HFFc6 (cell line): ENCODE data around the gene EVA1A. TPM values are rescaled to one million over a fixed set of nuclear protein-coding genes. Genes with fewer than 3 reads are reported as not detected.
A peak's percentile ranks its signal among the peaks of the same experiment; 100 is the strongest.

Experiments
- DNase-seq: peaks from one replicate; pipeline ENCODE4 v3.0.0-alpha.2; 2018
- H3K27ac Mint-ChIP-seq: 2 replicates; pipeline ENCODE4 v1.8.0; 2020; ENCODE audit warnings: mild to moderate bottlenecking, mixed read lengths
- H3K27me3 Mint-ChIP-seq: 2 replicates; pipeline ENCODE4 v1.8.0; 2021; ENCODE audit warnings: mild to moderate bottlenecking, moderate library complexity, mixed read lengths; ENCODE audit not compliant: insufficient read depth
- H3K36me3 Mint-ChIP-seq: 2 replicates; pipeline ENCODE4 v1.8.0; 2021; ENCODE audit warnings: low read depth, mixed read lengths
- H3K4me1 Mint-ChIP-seq: 2 replicates; pipeline ENCODE4 v1.8.0; 2020; ENCODE audit warnings: low read depth, mixed read lengths
- H3K4me3 Mint-ChIP-seq: 2 replicates; pipeline ENCODE4 v1.8.0; 2020; ENCODE audit warnings: mild to moderate bottlenecking, moderate library complexity, mixed read lengths
- H3K9me3 Mint-ChIP-seq: 2 replicates; pipeline ENCODE4 v1.8.0; 2020; ENCODE audit warnings: mild to moderate bottlenecking, mixed read lengths
- total RNA-seq, 6 experiments: library from RNA; stranded (reverse); fragmentation: NEBNext Ultra II Directional; extraction: Animal tissue kit (Norgen Biotek cat#: 25700); gene quantifications; 2 replicates in 1 of 6; 3 replicates in 5 of 6; pipeline ENCODE4 v1.2.3, GENCODE V29; 2021
- TF ChIP-seq, protein P1 (sequence below): fragments of 200-600 bp; sonication (generic); IDR thresholded peaks from 2 replicates; pipeline ENCODE4 v1.5.0; 2021; ENCODE audit warnings: antibody characterized with exemption, mild to moderate bottlenecking

The EVA1A gene
- total RNA-seq, 6 experiments from 2014 or later = 61.7 to 75.2 (median 68.8) TPM

DNA sequence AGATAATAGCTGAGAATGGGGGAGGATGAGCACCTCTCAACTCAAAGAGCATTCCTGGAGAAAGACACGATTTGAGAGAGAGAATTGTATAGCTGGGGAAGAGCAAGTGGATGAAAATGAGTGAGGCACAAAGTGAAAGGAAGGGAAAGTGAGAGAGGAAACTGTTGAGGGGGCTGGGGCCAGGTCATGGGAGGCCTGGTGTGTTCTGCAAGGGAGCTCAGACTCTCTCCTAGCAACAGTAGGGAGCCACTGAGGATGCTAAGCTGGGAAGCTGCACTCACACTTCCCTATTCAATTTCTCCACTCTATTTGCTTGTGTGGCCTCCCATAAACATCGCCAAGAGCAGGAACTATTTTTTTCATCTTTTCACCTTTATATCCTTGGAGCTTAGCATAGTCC is 14.8 kb downstream of the EVA1A start:
- Mint-ChIP-seq H3K36me3 (peaks cover 40% of the 10 kb centered on the region), H3K9me3 (no peaks in the 10 kb centered on the region), H3K27me3 (no peaks in the 10 kb centered on the region), H3K27ac (peak overlapping the region; percentile 53), H3K4me3 (no peak overlapping the region), H3K4me1 (peaks cover 78% of the 10 kb centered on the region)
- TF ChIP-seq, protein P1, sequence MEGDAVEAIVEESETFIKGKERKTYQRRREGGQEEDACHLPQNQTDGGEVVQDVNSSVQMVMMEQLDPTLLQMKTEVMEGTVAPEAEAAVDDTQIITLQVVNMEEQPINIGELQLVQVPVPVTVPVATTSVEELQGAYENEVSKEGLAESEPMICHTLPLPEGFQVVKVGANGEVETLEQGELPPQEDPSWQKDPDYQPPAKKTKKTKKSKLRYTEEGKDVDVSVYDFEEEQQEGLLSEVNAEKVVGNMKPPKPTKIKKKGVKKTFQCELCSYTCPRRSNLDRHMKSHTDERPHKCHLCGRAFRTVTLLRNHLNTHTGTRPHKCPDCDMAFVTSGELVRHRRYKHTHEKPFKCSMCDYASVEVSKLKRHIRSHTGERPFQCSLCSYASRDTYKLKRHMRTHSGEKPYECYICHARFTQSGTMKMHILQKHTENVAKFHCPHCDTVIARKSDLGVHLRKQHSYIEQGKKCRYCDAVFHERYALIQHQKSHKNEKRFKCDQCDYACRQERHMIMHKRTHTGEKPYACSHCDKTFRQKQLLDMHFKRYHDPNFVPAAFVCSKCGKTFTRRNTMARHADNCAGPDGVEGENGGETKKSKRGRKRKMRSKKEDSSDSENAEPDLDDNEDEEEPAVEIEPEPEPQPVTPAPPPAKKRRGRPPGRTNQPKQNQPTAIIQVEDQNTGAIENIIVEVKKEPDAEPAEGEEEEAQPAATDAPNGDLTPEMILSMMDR = no peak
- no peak for DNase-seq

DNA sequence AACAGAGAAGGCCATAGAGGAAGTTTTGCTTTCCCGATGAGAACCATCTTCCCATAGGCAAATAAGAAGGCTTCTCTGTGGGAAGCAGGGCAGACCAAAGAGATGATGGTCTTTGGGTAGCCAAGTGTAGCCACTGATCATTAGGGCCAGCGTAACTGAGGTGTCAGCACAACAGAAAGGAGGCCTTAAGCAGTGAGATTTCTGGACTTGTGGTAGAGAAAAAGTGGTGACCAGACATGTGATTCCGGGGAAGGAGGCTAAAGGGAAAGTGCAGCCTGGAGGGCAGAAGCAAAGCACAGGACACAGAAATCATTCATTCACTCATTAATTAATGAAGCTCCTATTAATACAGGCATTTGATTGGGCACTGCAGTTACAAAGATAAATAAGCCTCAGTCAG is 15.4 kb downstream of the EVA1A start:
- no peak overlapping the region for H3K4me3 Mint-ChIP-seq
- no peaks in the 10 kb centered on the region for H3K9me3 Mint-ChIP-seq
- H3K27me3 Mint-ChIP-seq = no peaks in the 10 kb centered on the region
- H3K27ac Mint-ChIP-seq = peak overlapping the region; percentile 53
- H3K4me1 Mint-ChIP-seq = peaks cover 79% of the 10 kb centered on the region
- DNase-seq = no peak
- TF ChIP-seq, protein P1 = no peak
- H3K36me3 Mint-ChIP-seq = peaks cover 38% of the 10 kb centered on the region

DNA sequence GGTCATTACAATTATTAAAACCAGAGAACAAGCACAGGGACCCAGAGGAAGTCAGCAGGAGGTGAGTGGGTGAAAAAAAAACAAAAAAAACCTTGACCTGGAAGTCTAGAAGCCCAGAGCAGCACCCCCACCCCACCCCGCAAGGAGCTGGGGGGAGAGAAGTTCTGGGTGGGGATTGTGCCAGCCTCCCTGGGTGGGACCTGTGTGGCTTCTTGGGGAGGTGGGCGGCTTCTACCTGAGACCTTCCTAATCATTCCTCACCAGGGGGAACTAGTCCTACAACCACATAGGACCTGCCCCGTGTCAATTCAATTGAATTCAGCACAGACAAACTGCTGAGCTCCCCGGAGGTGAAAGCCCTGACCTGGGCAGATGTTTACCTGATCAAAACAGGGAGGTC is 17.3 kb downstream of the EVA1A start:
- H3K4me3 Mint-ChIP-seq = no peak overlapping the region
- H3K9me3 Mint-ChIP-seq = no peaks in the 10 kb centered on the region
- H3K27ac Mint-ChIP-seq = no peak overlapping the region
- DNase-seq = no peak
- peaks cover 33% of the 10 kb centered on the region for H3K36me3 Mint-ChIP-seq
- TF ChIP-seq, protein P1 = no peak
- H3K27me3 Mint-ChIP-seq = no peaks in the 10 kb centered on the region
- H3K4me1 Mint-ChIP-seq = peaks cover 70% of the 10 kb centered on the region

DNA sequence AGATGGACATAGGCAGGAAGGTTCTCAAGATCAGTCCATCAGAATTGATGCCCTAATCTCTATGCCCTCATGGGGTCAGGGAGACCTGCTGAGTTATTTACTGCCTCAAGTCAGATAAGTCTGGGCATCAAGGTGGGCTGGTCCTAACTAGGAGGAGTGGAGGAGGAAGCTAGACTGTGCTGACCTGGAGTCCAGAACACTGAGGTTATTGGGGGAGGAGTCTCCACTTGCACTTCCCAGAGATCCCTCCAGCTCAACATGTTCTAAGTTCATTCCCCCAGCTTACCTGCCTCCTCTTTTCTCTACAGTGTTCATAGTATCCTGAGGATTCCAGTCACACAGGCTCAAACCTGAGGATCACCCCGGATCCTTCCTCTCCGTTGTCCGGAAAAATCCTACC is 19.3 kb downstream of the EVA1A start:
- TF ChIP-seq, protein P1 = no peak
- peak overlapping the region; percentile 35; the same call in 1 of the 2 replicates for H3K27ac Mint-ChIP-seq
- peaks cover 50% of the 10 kb centered on the region for H3K4me1 Mint-ChIP-seq
- no peak for DNase-seq
- no peak overlapping the region for H3K4me3 Mint-ChIP-seq
- no peaks in the 10 kb centered on the region for H3K27me3 Mint-ChIP-seq
- H3K36me3 Mint-ChIP-seq = peaks cover 47% of the 10 kb centered on the region
- H3K9me3 Mint-ChIP-seq = no peaks in the 10 kb centered on the region

DNA sequence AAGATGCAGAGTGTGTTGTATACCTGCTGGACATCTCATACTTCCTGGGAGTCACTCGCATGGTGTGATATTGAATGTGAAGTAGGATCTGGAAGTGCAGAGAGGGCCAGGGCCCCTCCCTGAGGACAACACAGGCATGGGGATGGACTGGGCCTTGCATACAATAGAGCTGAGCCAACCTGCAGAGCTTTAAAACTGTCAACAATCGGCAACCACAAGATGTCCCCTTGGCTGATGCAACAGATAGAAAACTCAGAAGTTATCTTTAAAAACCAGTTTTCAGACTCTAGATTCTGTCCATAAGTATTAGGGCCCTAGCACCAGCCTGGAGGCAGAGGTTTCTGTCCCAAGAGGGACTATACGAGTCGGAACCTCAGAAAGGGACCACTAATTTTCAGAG is 19.7 kb downstream of the EVA1A start:
- no peaks in the 10 kb centered on the region for H3K27me3 Mint-ChIP-seq
- H3K36me3 Mint-ChIP-seq = peaks cover 48% of the 10 kb centered on the region
- H3K4me1 Mint-ChIP-seq = peaks cover 46% of the 10 kb centered on the region
- TF ChIP-seq, protein P1 = no peak
- H3K27ac Mint-ChIP-seq = peak overlapping the region; percentile 35; the same call in 1 of the 2 replicates
- no peak overlapping the region for H3K4me3 Mint-ChIP-seq
- no peak for DNase-seq
- H3K9me3 Mint-ChIP-seq = no peaks in the 10 kb centered on the region
